SK-N-DZ (cell line): ENCODE data around the gene KLRC3. TPM values are rescaled to one million over a fixed set of nuclear protein-coding genes. Genes with fewer than 3 reads are reported as not detected.
"Not testable (repeated sequence)": the region's sequence is repeated elsewhere in the genome, so short reads cannot be mapped to it uniquely, and the experiment has no call there.

Source experiments
- DNase-seq: peaks from one replicate; pipeline ENCODE4 v3.0.0-alpha.2; 2015; ENCODE audit warnings: low spot score
- polyA plus RNA-seq, 2 experiments: library from polyadenylated mRNA; depleted of rRNA; stranded (reverse); fragments of >200 nt; gene quantifications; 2 replicates each; pipeline ENCODE4 v1.2.3, GENCODE V29; 2014

KLRC3 gene
- not detected in 2 replicates for polyA plus RNA-seq (2014; cell fraction: cytosol; rRNA removed)
- not detected in 2 replicates for polyA plus RNA-seq (2014; cell fraction: nucleus; rRNA removed)

- not testable (repeated sequence) for DNase-seq
Observed at GRCh38 chr12:10420334-10420733, at the start of gene KLRC3. KLRC3 (minus strand) TSS chr12:10420595; CDS start chr12:10420550, 45 bp downstream.

DNA sequence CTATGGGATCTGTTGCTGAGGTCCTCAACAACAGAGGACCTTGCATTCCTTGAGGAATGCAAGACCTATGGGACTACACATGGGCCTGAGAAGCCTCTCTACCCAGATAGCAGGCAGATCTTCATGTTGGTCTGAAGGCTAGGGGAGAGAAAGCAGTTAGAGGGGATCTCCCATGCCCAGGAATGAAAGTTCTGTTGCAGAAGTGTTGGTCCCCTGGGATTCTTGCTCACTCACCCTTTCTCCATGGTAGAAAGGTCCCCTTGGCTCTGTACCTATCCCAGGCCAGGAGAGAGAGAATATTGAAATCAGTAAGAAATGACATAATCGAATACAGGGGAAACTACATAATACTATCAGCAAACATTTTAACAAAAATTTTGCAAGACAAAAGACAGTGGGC is 49.3 kb upstream of the KLRC3 start:
- no peak for DNase-seq

GRCh38 chr12:10466311-10466710 is 45.9 kb upstream of the KLRC3 start:
- no peak for DNase-seq

- DNase-seq, result no peak
Observed at GRCh38 chr12:10457760-10458159, 37.4 kb upstream of the KLRC3 start.

- no peak for DNase-seq
Observed at GRCh38 chr12:10456856-10457255, 36.5 kb upstream of the KLRC3 start.

GRCh38 chr12:10455766-10456165 is 35.4 kb upstream of the KLRC3 start:
- DNase-seq, result no peak

GRCh38 chr12:10454531-10454930 is 34.1 kb upstream of the KLRC3 start:
- DNase-seq, result no peak

DNA sequence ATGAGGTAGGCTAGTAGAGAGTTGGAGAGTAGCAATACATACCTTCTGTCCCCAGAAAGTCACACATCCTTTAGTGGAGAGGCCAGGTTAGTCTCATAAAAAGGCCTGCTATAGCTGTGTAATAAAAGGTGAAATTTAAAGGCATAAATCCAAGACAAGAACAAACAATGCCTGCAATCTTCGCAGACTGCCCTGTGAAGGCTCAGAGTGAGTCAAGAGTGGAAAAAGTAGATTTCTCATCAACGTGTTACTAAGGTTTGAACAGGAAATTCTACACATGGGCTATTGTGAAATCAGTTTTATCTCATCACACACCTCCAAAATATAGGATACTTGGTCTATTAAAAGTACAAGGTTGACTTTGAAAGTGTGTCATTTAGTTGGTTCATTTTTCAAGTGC is 32.8 kb upstream of the KLRC3 start, which contains the start of gene KLRC1:
Gene KLRC1 (minus strand): TSS at position 222 of the 400 bp plus-strand sequence. CDS start 2,221 bp downstream, outside the sequence.
- DNase-seq, result no peak

- no peak for DNase-seq
Observed at GRCh38 chr12:10448236-10448635, 27.8 kb upstream of the KLRC3 start.

DNA sequence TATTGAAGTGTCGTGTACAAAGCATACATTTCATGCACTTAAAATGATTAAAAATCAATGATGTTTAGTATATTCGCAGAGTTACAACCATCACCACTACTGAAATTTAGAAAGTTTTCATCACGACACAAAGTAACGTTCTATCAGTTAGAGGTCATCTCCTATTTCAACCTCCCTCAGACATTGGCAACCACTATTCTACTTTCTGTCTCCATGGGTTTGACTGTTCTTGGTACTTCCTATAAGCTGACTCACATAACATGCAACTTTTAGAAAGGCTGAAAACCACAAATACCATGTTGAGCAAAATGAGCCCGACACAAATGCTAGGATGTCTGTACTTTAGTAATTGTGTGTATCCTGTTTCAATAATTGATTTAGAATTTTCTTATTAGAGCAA is 25.7 kb upstream of the KLRC3 start:
- DNase-seq, result not testable (repeated sequence)

- not testable (repeated sequence) for DNase-seq
Observed at GRCh38 chr12:10441144-10441543, 20.7 kb upstream of the KLRC3 start.

DNA sequence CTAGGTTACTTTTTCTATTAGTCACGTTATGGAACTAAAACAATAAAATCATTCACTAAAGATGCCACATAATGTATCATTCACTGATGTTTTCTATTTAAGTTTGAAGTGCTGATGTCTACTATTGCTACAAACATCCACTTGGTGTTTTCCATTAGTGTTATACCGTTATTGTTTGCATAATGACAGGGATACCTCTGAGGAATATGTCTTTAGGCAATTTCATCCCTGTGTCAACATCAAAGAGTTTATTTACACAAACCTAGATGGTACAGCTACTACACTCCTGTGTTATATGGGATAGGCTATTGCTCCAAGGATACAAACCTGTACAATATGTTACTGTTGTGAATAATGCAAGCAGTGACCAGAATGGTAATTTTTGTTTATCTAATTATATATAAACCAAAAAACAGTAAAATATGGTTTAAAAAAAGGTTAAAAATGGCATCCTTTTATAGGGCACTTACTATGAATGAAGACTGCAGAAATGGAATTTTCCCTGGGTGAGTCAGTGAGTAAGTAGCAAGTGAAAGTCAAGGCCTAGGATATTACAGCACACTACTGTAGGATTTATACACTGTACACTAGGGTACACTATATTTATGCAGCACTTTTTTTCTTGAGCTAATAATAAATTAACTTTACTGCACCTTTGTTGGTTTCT is 19.3 kb upstream of the KLRC3 start:
- DNase-seq, result not testable (repeated sequence)

GRCh38 chr12:10437601-10438000 is 17.2 kb upstream of the KLRC3 start:
- DNase-seq, result not testable (repeated sequence)

GRCh38 chr12:10435816-10436215 is 15.4 kb upstream of the KLRC3 start, which contains the start of gene KLRC2:
KLRC2 (minus strand) TSS chr12:10436010; CDS start chr12:10435986, 24 bp downstream.
- not testable (repeated sequence) for DNase-seq

GRCh38 chr12:10430623-10431022 is 10.2 kb upstream of the KLRC3 start:
- DNase-seq, result not testable (repeated sequence)

GRCh38 chr12:10425938-10426337 is 5.5 kb upstream of the KLRC3 start:
- not testable (repeated sequence) for DNase-seq

GRCh38 chr12:10424260-10424899 is 4.0 kb upstream of the KLRC3 start:
- DNase-seq, result not testable (repeated sequence)

DNA sequence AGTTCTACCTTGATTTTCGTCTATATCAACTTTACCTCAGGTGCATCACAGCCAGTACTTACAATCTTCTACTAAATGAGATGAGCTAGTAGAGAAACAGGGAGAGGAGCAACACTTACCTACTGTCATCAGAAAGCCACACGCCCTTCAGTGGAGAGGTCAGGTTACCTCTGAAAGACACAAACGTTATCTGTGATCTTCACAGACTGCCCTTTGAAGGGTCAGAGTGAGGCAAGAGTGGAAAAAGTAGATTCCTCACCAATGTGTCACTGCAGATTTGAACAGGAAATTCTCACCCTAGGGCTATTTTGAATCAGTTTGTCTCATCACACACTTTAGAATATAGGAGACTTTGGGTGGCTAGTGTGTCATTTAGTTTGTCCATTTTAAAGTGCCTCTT is 1.8 kb upstream of the KLRC3 start:
- DNase-seq, result not testable (repeated sequence)

- DNase-seq, result no peak
Observed at GRCh38 chr12:10409392-10409791, 11.0 kb downstream of the KLRC3 start, which contains the start of gene KLRC4. KLRC4 (minus strand) TSS chr12:10409757; CDS start chr12:10409575, 182 bp downstream.

DNA sequence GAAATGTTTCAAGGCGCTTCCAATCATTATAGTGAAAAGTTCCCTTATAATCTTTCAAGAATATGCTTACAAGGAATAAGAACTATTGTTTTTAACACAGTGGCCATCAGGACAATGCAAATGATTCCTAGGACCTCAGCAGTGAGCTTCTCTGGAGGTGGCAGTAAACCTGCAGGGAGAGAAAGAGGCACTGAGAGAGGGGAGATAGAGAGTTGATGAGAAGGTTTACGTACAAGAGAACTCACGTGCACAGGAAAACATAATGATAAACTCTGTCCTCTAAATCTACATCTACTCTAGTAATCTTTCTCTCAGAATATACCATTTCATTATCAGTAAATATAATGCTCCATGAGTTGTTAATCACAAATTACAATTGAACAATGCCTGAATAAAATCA is 11.6 kb downstream of the KLRC3 start:
- DNase-seq, result no peak

- DNase-seq, result no peak
Observed at GRCh38 chr12:10406725-10407124, 13.7 kb downstream of the KLRC3 start.

DNA sequence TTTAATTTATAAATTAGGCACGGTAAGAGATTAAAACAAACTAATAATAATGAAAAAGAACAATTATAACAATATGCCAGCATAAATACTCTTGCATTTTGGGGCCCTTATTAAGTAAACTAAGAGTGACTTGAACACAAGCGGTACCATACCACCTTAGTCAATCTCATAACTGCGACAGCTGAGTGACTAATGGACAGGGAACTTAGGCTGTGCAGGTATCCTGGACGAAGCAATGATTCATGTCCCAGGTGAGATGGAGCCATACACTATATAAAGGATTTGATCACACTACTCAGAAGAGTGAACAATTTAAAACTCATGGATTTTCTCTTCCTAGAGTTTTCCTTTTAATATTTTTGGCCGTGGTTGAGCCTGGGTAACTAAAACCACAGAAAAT is 15.1 kb downstream of the KLRC3 start:
- no peak for DNase-seq

GRCh38 chr12:10404798-10405197 is 15.6 kb downstream of the KLRC3 start:
- DNase-seq, result no peak
